HG02763 (cell line): ENCODE data around the gene KISS1R.

ENCODE experiments used
- ATAC-seq: cut with Tn5 transposase; IDR thresholded peaks from one replicate; pipeline ENCODE4 v1.9.1; 2021; ENCODE audit warnings: mild to moderate bottlenecking, moderate library complexity; ENCODE audit not compliant: unreplicated experiment

Gene KISS1R

DNA sequence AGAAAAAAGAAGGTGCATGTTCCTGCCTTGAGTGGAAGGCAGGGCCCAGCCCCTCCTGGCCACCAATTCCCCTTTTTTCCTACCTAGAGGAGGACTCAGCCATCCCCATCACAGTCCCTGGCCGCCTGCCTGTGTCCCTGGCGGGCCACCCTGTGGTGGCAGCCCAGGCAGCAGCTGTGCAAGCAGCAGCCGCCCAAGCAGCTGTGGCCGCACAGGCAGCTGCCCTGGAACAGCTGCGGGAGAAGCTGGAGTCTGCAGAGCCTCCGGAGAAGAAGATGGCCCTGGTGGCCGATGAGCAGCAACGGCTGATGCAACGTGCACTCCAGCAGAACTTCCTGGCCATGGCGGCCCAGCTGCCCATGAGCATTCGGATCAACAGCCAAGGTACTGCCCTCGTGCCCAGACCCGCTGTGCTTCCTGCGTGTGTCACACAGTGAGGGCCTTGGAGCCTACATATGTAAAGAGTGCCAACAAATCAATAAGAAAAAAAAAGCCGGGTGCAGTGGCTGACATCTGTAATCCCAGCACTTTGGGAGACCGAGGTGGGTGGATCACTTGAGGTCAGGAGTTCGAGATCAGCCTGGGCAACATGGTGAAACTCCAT, 49.5 kb downstream of the KISS1R start:
- ATAC-seq: no peak
